Measurements from ENCODE around the gene MYH14.

The MYH14 gene

DNA sequence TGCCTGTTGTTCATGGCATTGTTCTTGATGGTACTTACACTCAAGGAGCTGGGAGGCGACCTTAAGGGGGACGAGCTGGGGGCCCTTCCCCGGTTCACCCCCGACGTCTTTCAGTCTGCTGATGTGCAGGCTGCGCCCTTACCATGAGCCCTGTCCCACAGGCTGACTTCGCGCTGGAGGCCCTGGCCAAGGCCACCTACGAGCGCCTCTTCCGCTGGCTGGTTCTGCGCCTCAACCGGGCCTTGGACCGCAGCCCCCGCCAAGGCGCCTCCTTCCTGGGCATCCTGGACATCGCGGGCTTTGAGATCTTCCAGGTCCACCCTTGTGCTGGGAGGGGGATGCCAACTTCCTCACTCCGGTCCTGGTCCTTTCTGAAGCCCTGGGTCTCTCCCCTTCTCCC is 45.4 kb downstream of the MYH14 start:
- Histone ChIP-seq H3K9ac (ENCODE audit: low read depth, low read length) (no peak overlapping the region), H3K4me1 (ENCODE audit: insufficient read depth, low read length) (peaks cover 3% of the 10 kb centered on the region; the same call in 1 of the 2 replicates), H3K9me3 (ENCODE audit: control insufficient read depth, insufficient read depth, low read length) (peaks cover 6% of the 10 kb centered on the region), H3K36me3 (ENCODE audit: insufficient read depth, low read length) (peaks cover 5% of the 10 kb centered on the region; the same call in 1 of the 2 replicates)

GRCh38 chr19:50249636-50250035 is 46.2 kb downstream of the MYH14 start:
- Histone ChIP-seq H3K4me1 (ENCODE audit: insufficient read depth, low read length) (peaks cover 3% of the 10 kb centered on the region; the same call in 1 of the 2 replicates), H3K9me3 (ENCODE audit: control insufficient read depth, insufficient read depth, low read length) (peaks cover 6% of the 10 kb centered on the region), H3K9ac (ENCODE audit: low read depth, low read length) (no peak overlapping the region), H3K36me3 (ENCODE audit: insufficient read depth, low read length) (peaks cover 5% of the 10 kb centered on the region; the same call in 1 of the 2 replicates)

DNA sequence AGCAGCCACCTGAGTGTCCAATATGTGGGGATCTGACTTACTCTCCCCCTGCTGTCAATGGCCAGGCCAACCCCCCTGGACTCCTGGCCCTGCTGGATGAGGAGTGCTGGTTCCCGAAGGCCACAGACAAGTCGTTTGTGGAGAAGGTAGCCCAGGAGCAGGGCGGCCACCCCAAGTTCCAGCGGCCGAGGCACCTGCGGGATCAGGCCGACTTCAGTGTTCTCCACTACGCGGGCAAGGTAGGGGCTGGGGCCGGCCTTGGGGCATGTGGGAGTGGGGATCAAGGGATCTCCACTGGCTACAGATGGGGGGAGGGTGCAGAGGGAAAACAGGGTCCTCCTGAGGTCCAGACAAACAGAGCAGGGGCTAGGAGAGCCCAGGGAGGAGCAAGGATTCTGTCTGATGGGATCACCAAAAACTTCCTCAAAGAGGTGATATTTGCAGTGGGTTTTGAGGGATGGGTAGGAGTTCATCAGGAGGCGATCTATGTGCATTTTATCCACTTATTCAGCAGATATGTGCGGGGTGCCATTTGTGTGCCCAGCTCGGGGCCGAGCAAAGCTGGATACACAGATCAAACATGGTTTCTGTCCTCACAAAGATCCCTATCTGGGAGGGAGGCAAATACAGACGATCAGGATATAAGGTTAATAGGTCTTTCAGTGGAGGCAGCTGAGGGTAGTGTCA is 47.2 kb downstream of the MYH14 start:
- Histone ChIP-seq H3K4me1 (ENCODE audit: insufficient read depth, low read length) (peaks cover under 1% of the 10 kb centered on the region; the same call in 1 of the 2 replicates), H3K36me3 (ENCODE audit: insufficient read depth, low read length) (peaks cover 5% of the 10 kb centered on the region; the same call in 1 of the 2 replicates), H3K9me3 (ENCODE audit: control insufficient read depth, insufficient read depth, low read length) (peaks cover 6% of the 10 kb centered on the region)

DNA sequence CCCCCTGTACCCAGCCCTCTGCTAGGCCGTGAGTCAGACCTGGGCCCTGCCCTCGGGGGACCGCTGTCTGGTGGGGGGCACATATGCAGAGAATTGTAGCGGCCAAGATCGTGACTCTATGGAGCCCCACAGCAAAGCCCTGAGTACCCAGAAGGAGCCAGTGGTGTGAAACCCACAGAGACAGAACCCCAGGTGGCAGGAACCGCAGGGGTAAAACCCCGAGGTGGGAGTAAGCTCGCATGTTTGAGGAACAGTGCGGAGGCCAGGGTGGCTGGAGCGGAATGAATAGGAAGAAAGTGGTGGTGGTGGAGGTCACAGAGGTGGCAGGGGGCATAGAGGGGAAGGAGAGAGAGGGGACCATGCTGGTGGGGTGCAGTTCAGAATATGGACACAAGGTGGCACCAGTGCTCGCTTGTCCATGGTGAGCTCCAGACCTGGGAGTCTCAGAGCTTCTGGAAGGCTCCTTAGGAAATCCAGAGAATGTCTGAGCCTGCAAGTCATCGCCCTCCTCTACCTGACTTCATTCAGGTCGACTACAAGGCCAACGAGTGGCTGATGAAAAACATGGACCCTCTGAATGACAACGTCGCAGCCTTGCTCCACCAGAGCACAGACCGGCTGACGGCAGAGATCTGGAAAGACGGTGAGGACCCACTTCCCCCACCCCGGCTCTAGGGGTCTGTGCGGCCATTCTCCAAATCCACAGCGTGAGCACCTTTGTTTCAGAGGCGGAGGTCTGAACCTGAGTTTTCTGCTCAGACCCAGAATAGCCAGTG is 48.9 kb downstream of the MYH14 start:
- Histone ChIP-seq H3K9me3 (ENCODE audit: control insufficient read depth, insufficient read depth, low read length) (peaks cover 6% of the 10 kb centered on the region), H3K36me3 (ENCODE audit: insufficient read depth, low read length) (peaks cover 5% of the 10 kb centered on the region; the same call in 1 of the 2 replicates), H3K9ac (ENCODE audit: low read depth, low read length) (no peak overlapping the region), H3K4me1 (ENCODE audit: insufficient read depth, low read length) (no peaks in the 10 kb centered on the region)

More for the DNA sequence above, 47.2 kb downstream of the MYH14 start:
- H3K9ac ChIP-seq (ENCODE audit: low read depth, low read length): no peak overlapping the region

DNA sequence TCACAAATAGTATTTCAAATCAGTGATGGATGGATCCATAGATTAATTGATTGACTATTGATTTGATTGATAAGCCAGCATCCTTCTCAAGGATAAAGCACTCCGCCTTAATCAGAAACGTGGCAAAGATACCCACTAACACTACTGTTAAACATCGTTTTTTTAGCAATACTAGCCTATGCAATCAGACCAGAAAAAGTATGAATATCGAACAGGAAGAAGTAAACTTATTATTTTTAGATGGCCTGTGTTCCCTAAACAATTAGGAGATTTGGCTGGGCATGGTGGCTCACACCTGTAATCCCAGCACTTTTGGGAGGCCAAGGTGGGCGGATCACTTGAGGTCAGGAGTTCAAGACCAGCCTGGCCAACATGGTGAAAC is 49.5 kb downstream of the MYH14 start:
- Histone ChIP-seq H3K9me3 (ENCODE audit: control insufficient read depth, insufficient read depth, low read length) (peaks cover 6% of the 10 kb centered on the region), H3K4me1 (ENCODE audit: insufficient read depth, low read length) (no peaks in the 10 kb centered on the region), H3K9ac (ENCODE audit: low read depth, low read length) (no peak overlapping the region), H3K36me3 (ENCODE audit: insufficient read depth, low read length) (peaks cover 5% of the 10 kb centered on the region; the same call in 1 of the 2 replicates)

DNA sequence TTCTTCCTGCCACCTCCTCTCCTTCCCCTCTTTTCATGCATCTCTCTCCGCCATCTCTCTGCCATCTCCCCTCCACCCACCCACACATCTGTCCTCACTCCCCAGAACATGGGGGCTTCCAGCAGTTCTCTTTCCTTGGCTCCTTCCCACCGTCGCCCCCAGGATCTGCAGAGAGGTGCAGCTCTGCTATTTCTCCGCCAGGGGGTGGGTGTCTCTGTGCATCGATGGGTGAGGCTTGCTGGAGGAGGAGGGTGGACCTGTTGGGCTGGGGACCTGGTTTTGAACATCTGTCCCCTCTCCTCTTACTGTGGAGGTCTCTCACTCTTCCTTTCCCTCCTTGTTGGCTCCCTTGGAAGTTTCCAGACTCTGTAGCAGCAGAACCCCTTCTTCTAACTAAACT is 51.7 kb downstream of the MYH14 start:
- Histone ChIP-seq H3K9me3 (ENCODE audit: control insufficient read depth, insufficient read depth, low read length) (peaks cover 6% of the 10 kb centered on the region), H3K9ac (ENCODE audit: low read depth, low read length) (no peak overlapping the region), H3K36me3 (ENCODE audit: insufficient read depth, low read length) (peaks cover 5% of the 10 kb centered on the region; the same call in 1 of the 2 replicates), H3K4me1 (ENCODE audit: insufficient read depth, low read length) (no peaks in the 10 kb centered on the region)

DNA sequence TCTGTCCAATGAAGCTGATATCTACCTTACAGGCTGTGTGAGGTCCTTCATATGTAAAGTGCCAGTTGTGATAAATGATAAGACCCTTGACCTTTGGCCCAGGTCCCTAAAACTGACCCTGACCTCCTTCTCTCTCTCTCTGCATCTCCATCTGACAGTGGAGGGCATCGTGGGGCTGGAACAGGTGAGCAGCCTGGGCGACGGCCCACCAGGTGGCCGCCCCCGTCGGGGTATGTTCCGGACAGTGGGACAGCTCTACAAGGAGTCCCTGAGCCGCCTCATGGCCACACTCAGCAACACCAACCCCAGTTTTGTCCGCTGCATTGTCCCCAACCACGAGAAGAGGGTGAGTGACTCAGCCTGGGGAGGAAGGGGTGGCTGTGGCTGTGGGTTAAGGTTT is 53.7 kb downstream of the MYH14 start:
- H3K9me3 ChIP-seq (ENCODE audit: control insufficient read depth, insufficient read depth, low read length): peaks cover 6% of the 10 kb centered on the region
- no peak overlapping the region for H3K9ac ChIP-seq (ENCODE audit: low read depth, low read length)
- H3K4me1 ChIP-seq (ENCODE audit: insufficient read depth, low read length): no peaks in the 10 kb centered on the region
- H3K36me3 ChIP-seq (ENCODE audit: insufficient read depth, low read length): peaks cover 5% of the 10 kb centered on the region; the same call in 1 of the 2 replicates

GRCh38 chr19:50258918-50259372 is 55.5 kb downstream of the MYH14 start:
- Histone ChIP-seq H3K9me3 (ENCODE audit: control insufficient read depth, insufficient read depth, low read length) (no peaks in the 10 kb centered on the region), H3K9ac (ENCODE audit: low read depth, low read length) (no peak overlapping the region), H3K36me3 (ENCODE audit: insufficient read depth, low read length) (no peaks in the 10 kb centered on the region; the same call in 1 of the 2 replicates), H3K4me1 (ENCODE audit: insufficient read depth, low read length) (no peaks in the 10 kb centered on the region)

- H3K9ac ChIP-seq (ENCODE audit: low read depth, low read length): no peak overlapping the region
- no peaks in the 10 kb centered on the region for H3K9me3 ChIP-seq (ENCODE audit: control insufficient read depth, insufficient read depth, low read length)
- H3K4me1 ChIP-seq (ENCODE audit: insufficient read depth, low read length): no peaks in the 10 kb centered on the region
- no peaks in the 10 kb centered on the region for H3K36me3 ChIP-seq (ENCODE audit: insufficient read depth, low read length)
Measured at GRCh38 chr19:50261446-50261970, 58.1 kb downstream of the MYH14 start.

GRCh38 chr19:50263176-50263575 is 59.8 kb downstream of the MYH14 start:
- H3K9ac ChIP-seq (ENCODE audit: low read depth, low read length): no peak overlapping the region
- no peaks in the 10 kb centered on the region for H3K4me1 ChIP-seq (ENCODE audit: insufficient read depth, low read length)
- no peaks in the 10 kb centered on the region for H3K9me3 ChIP-seq (ENCODE audit: control insufficient read depth, insufficient read depth, low read length)
- H3K36me3 ChIP-seq (ENCODE audit: insufficient read depth, low read length): no peaks in the 10 kb centered on the region

DNA sequence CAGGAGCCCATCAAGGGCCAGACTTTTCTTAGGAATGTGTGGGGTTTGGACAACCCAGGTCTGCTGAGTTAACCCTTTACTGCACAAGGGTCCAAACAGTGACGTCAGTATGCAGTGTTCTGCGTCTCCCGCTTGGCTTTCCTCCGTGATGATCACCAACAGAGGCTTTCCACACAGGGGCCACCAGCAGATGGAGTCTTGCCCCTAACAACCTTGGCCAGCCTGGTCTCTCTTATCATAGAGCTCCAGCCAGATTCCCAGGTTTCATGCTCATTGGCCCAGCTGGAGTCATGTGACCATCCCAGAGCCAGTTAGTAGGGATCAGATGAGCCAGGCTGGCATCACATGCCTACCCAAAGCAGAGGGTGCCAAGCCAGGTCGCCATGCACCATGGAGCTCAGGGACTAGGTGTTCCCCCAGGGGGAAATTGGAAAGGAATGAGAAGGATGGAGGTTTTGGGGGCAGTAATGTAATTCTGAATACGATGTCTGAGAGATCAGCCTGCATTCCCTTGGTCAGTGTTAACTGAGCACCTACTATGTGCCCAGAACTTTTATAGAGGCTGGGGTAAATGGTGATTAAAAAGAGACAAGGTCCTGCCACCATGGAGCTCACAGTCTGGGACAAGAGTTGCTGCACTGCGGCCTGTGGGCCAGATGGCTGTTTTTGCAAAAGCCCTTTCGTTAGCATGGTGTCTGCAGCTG is 61.2 kb downstream of the MYH14 start:
- no peak overlapping the region for H3K9ac ChIP-seq (ENCODE audit: low read depth, low read length)
- peaks cover 3% of the 10 kb centered on the region; the same call in 1 of the 2 replicates for H3K36me3 ChIP-seq (ENCODE audit: insufficient read depth, low read length)
- H3K4me1 ChIP-seq (ENCODE audit: insufficient read depth, low read length): no peaks in the 10 kb centered on the region
- no peaks in the 10 kb centered on the region for H3K9me3 ChIP-seq (ENCODE audit: control insufficient read depth, insufficient read depth, low read length)

DNA sequence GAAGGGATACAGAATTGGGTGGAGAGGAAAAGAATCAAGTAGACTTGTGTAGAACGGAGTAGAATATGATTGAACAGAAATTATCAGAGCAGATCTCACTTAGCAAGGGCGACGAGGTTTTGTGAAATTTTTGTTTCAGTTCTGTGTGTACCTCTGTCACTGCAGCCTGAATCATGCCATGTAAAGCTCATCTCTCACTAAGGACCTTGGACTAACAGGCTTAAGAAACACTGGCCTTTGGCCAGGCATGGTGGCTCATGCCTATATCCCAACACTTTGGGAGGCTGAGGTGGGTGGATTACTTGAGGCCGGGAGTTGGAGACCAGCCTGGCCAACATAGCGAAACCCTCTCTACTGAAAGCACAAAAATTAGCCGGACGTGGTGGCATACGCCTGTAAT is 62.6 kb downstream of the MYH14 start:
- peaks cover 3% of the 10 kb centered on the region; the same call in 1 of the 2 replicates for H3K36me3 ChIP-seq (ENCODE audit: insufficient read depth, low read length)
- no peak overlapping the region for H3K9ac ChIP-seq (ENCODE audit: low read depth, low read length)
- no peaks in the 10 kb centered on the region for H3K9me3 ChIP-seq (ENCODE audit: control insufficient read depth, insufficient read depth, low read length)
- H3K4me1 ChIP-seq (ENCODE audit: insufficient read depth, low read length): no peaks in the 10 kb centered on the region

DNA sequence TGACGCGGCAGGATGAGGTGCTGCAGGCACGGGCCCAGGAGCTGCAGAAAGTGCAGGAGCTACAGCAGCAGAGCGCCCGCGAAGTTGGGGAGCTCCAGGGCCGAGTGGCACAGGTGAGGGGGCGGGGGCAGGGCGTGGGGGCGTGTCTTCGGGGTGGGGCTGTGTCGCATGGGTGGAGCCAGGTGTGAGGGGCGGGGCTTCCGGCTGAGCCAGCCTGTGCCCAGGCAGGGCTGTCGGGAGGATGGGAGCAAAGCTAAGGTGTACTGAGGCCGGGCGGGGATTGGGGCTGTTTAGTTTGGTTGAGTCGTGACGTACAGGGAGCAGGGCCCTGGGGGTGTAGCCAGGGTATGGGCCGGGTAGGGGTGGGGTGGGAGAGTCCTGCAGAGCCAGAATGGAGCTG is 63.5 kb downstream of the MYH14 start:
- no peaks in the 10 kb centered on the region for H3K9me3 ChIP-seq (ENCODE audit: control insufficient read depth, insufficient read depth, low read length)
- peaks cover 3% of the 10 kb centered on the region; the same call in 1 of the 2 replicates for H3K36me3 ChIP-seq (ENCODE audit: insufficient read depth, low read length)
- peak overlapping the region; percentile 27; the same call in 1 of the 2 replicates for H3K9ac ChIP-seq (ENCODE audit: low read depth, low read length)
- no peaks in the 10 kb centered on the region for H3K4me1 ChIP-seq (ENCODE audit: insufficient read depth, low read length)

- no peaks in the 10 kb centered on the region for H3K9me3 ChIP-seq (ENCODE audit: control insufficient read depth, insufficient read depth, low read length)
- no peaks in the 10 kb centered on the region for H3K4me1 ChIP-seq (ENCODE audit: insufficient read depth, low read length)
- no peak overlapping the region for H3K9ac ChIP-seq (ENCODE audit: low read depth, low read length)
- H3K36me3 ChIP-seq (ENCODE audit: insufficient read depth, low read length): peaks cover 3% of the 10 kb centered on the region; the same call in 1 of the 2 replicates
Measured at GRCh38 chr19:50268041-50268440, 64.6 kb downstream of the MYH14 start.

Data from ES-I3 (cell line).